PC-9 (cell line): Measurements from ENCODE around the gene FAM219A.

Experiments used
- EZH2 ChIP-seq: fragments of 200-600 bp; sonication (generic); IDR thresholded peaks from 2 replicates; pipeline ENCODE4 v1.8.0; 2017; ENCODE audit warnings: antibody characterized with exemption, low read depth
- TF ChIP-seq, protein P1 (sequence below): fragments of 200-600 bp; sonication (generic); conservative IDR thresholded peaks from 2 replicates; pipeline ENCODE4 v1.6.1; 2017; ENCODE audit warnings: mixed run types, antibody characterized with exemption, mild to moderate bottlenecking, moderate library complexity

DNA sequence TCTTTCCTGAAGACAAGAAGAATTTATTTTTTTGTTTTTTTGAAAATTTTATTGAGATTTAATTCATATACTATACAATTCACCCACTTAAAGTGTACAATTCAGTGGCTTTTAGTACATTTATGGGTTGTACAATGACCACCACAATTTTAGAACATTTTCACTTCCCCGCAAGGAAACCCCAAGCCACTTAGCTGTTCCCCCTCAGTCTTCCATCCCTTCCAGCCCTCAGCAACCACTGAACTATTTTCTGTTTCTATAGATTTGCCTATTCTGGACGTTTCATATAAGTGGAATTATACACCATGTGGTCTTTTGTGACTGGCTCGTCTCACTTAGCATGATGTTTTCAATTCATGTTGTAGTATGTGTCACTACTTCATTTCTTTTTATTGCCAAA lies 28.2 kb upstream of the FAM219A start:
- TF ChIP-seq, protein P1, sequence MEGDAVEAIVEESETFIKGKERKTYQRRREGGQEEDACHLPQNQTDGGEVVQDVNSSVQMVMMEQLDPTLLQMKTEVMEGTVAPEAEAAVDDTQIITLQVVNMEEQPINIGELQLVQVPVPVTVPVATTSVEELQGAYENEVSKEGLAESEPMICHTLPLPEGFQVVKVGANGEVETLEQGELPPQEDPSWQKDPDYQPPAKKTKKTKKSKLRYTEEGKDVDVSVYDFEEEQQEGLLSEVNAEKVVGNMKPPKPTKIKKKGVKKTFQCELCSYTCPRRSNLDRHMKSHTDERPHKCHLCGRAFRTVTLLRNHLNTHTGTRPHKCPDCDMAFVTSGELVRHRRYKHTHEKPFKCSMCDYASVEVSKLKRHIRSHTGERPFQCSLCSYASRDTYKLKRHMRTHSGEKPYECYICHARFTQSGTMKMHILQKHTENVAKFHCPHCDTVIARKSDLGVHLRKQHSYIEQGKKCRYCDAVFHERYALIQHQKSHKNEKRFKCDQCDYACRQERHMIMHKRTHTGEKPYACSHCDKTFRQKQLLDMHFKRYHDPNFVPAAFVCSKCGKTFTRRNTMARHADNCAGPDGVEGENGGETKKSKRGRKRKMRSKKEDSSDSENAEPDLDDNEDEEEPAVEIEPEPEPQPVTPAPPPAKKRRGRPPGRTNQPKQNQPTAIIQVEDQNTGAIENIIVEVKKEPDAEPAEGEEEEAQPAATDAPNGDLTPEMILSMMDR: no peak
- no peak for TF ChIP-seq EZH2
